H9 (cell line): ENCODE results near the gene MBNL1. TPM values are rescaled to one million over a fixed set of nuclear protein-coding genes. Genes with fewer than 3 reads are reported as not detected.

Experiments used
- DNase-seq: peaks from one replicate; pipeline ENCODE4 v3.0.0-alpha.2; 2017
- H2AFZ ChIP-seq: one replicate; pipeline ENCODE4 v1.6.1; 2013; ENCODE audit warnings: mild to moderate bottlenecking, low read length, control low read depth, moderate library complexity
- H2AK5ac ChIP-seq: 2 replicates; pipeline ENCODE4 v1.6.1; 2013; ENCODE audit warnings: low read length, control low read depth, mixed read lengths; ENCODE audit not compliant: insufficient read length
- H2BK120ac ChIP-seq: one replicate; pipeline ENCODE4 v1.6.1; 2013; ENCODE audit warnings: low read depth, mild to moderate bottlenecking, low read length, control low read depth, inconsistent platforms; ENCODE audit not compliant: poor library complexity, severe bottlenecking
- H2BK12ac ChIP-seq: 2 replicates; pipeline ENCODE4 v1.6.1; 2013; ENCODE audit warnings: low read length, control low read depth, mixed read lengths, low read depth; ENCODE audit not compliant: insufficient read length
- H2BK15ac ChIP-seq: 2 replicates; pipeline ENCODE4 v1.6.1; 2013; ENCODE audit warnings: low read depth, low read length, control low read depth
- H2BK20ac ChIP-seq: one replicate; pipeline ENCODE4 v1.6.1; 2013; ENCODE audit warnings: low read depth, mild to moderate bottlenecking, low read length, control low read depth, inconsistent platforms; ENCODE audit not compliant: poor library complexity, severe bottlenecking
- H2BK5ac ChIP-seq: 2 replicates; pipeline ENCODE4 v1.6.1; 2013; ENCODE audit warnings: low read length, control low read depth, mixed read lengths; ENCODE audit not compliant: insufficient read length
- H3K14ac ChIP-seq: 2 replicates; pipeline ENCODE4 v1.6.1; 2013; ENCODE audit warnings: low read length, control low read depth; ENCODE audit not compliant: insufficient read depth
- H3K18ac ChIP-seq: 2 replicates; pipeline ENCODE4 v1.6.1; 2013; ENCODE audit warnings: low read depth, mild to moderate bottlenecking, mixed read lengths, low read length, control low read depth; ENCODE audit not compliant: insufficient read length
- H3K23ac ChIP-seq: 2 replicates; pipeline ENCODE4 v1.6.1; 2013; ENCODE audit warnings: low read length, control low read depth, mixed read lengths, low read depth; ENCODE audit not compliant: insufficient read length
- H3K23me2 ChIP-seq: 2 replicates; pipeline ENCODE4 v1.6.1; 2013; ENCODE audit warnings: low read depth, mild to moderate bottlenecking, mixed read lengths, low read length, control low read depth; ENCODE audit not compliant: insufficient read length, poor library complexity, severe bottlenecking
- H3K27ac ChIP-seq: 2 replicates; pipeline ENCODE4 v1.5.1; 2013; ENCODE audit warnings: low read length, control low read depth, mixed read lengths, low read depth; ENCODE audit not compliant: insufficient read length
- H3K27me3 ChIP-seq: 2 replicates; pipeline ENCODE4 v1.6.1; 2013; ENCODE audit warnings: low read length, control low read depth, inconsistent platforms; ENCODE audit not compliant: insufficient read depth
- H3K4ac ChIP-seq: 2 replicates; pipeline ENCODE4 v1.6.1; 2013; ENCODE audit warnings: low read depth, mild to moderate bottlenecking, control low read depth, inconsistent platforms, low read length, moderate library complexity
- H3K4me1 ChIP-seq: 2 replicates; pipeline ENCODE4 v1.6.1; 2013; ENCODE audit warnings: low read length, control low read depth, inconsistent platforms; ENCODE audit not compliant: insufficient read depth
- H3K4me2 ChIP-seq: 2 replicates; pipeline ENCODE4 v1.6.1; 2013; ENCODE audit warnings: low read length, control low read depth, mixed read lengths; ENCODE audit not compliant: insufficient read length, insufficient read depth
- H3K56ac ChIP-seq: 2 replicates; pipeline ENCODE4 v1.6.1; 2013; ENCODE audit warnings: low read depth, mild to moderate bottlenecking, mixed read lengths, low read length, control low read depth; ENCODE audit not compliant: insufficient read length
- H3K79me1 ChIP-seq: 2 replicates; pipeline ENCODE4 v1.6.1; 2013; ENCODE audit warnings: low read depth, mild to moderate bottlenecking, moderate library complexity, low read length, control low read depth, inconsistent platforms; ENCODE audit not compliant: insufficient read depth, poor library complexity, severe bottlenecking
- H3K79me2 ChIP-seq: 2 replicates; pipeline ENCODE4 v1.6.1; 2013; ENCODE audit warnings: low read length, control low read depth, inconsistent platforms; ENCODE audit not compliant: insufficient read depth
- H3K9ac ChIP-seq: 2 replicates; pipeline ENCODE4 v1.6.1; 2013; ENCODE audit warnings: low read length, control low read depth, mixed read lengths; ENCODE audit not compliant: insufficient read length; ENCODE audit errors: extremely low read depth
- H3K9me3 ChIP-seq: one replicate; pipeline ENCODE4 v1.6.1; 2013; ENCODE audit warnings: low read depth, low read length, inconsistent platforms; ENCODE audit not compliant: control insufficient read depth
- H3T11ph ChIP-seq: one replicate; pipeline ENCODE4 v1.6.1; 2013; ENCODE audit warnings: mild to moderate bottlenecking, low read length, control low read depth, inconsistent platforms
- H4K20me1 ChIP-seq: one replicate; pipeline ENCODE4 v1.6.1; 2013; ENCODE audit not compliant: control insufficient read depth, insufficient read length, insufficient read depth
- H4K5ac ChIP-seq: 2 replicates; pipeline ENCODE4 v1.6.1; 2013; ENCODE audit warnings: low read depth, mild to moderate bottlenecking, mixed read lengths, low read length, control low read depth; ENCODE audit not compliant: insufficient read length
- H4K8ac ChIP-seq: replicated peaks from 2 replicates; pipeline ENCODE4 v1.6.1; 2013; ENCODE audit warnings: low read length, control low read depth, mixed read lengths, low read depth; ENCODE audit not compliant: insufficient read length
- H4K91ac ChIP-seq: 2 replicates; pipeline ENCODE4 v1.6.1; 2013; ENCODE audit warnings: low read depth, mild to moderate bottlenecking, moderate library complexity, mixed read lengths, low read length, control low read depth; ENCODE audit not compliant: insufficient read length
- H3K27ac Mint-ChIP-seq, 3 experiments: 2 replicates in 2 of 3; 3 replicates in 1 of 3; pipeline ENCODE4 v1.8.0; 2020 to 2021; ENCODE audit warnings: mixed read lengths in 3 of 3, mild to moderate bottlenecking in 1 of 3, moderate library complexity in 1 of 3
- H3K27me3 Mint-ChIP-seq: 2 replicates; pipeline ENCODE4 v1.8.0; 2021; ENCODE audit warnings: low read depth, mild to moderate bottlenecking, moderate library complexity, mixed read lengths
- H3K36me3 Mint-ChIP-seq, 3 experiments: 2 replicates in 2 of 3; 3 replicates in 1 of 3; pipeline ENCODE4 v1.8.0; 2020 to 2021; ENCODE audit warnings: low read depth in 3 of 3, mixed read lengths in 3 of 3; ENCODE audit not compliant: insufficient read depth in 1 of 3
- H3K4me1 Mint-ChIP-seq, 2 experiments: 2 replicates each; pipeline ENCODE4 v1.8.0; 2020; ENCODE audit warnings: mixed read lengths in 2 of 2
- H3K4me3 Mint-ChIP-seq, 2 experiments: 2 replicates in 1 of 2; 3 replicates in 1 of 2; pipeline ENCODE4 v1.8.0; 2020 to 2021; ENCODE audit warnings: mild to moderate bottlenecking in 2 of 2, mixed read lengths in 2 of 2, moderate library complexity in 1 of 2
- H3K9me3 Mint-ChIP-seq, 2 experiments: 2 replicates in 1 of 2; 3 replicates in 1 of 2; pipeline ENCODE4 v1.8.0; 2020; ENCODE audit warnings: mild to moderate bottlenecking in 2 of 2, mixed read lengths in 2 of 2, moderate library complexity in 1 of 2
- WGBS: extraction: QIAGEN DNeasy Blood & Tissue Kit; methylation state at CpG from one replicate; pipeline ENCODE4 v1.1.7; 2013; ENCODE audit warnings: missing lambda C conversion rate, low lambda C conversion rate, mixed read lengths; ENCODE audit not compliant: insufficient read length; ENCODE audit errors: extremely low coverage; 5-methylcytosine and 5-hydroxymethylcytosine counted together
- total RNA-seq: library from RNA; stranded (reverse); gene quantifications from 2 replicates; pipeline ENCODE4 v1.2.1, GENCODE V29; 2021
- TF ChIP-seq, protein P1 (sequence below): fragments of 200-600 bp; sonication (generic); conservative IDR thresholded peaks from 3 replicates; pipeline ENCODE4 v1.8.0; 2021; ENCODE audit warnings: antibody characterized with exemption, mild to moderate bottlenecking

Gene MBNL1
- total RNA-seq, 1 experiment from 2014 or later, result 14.9 TPM

DNA sequence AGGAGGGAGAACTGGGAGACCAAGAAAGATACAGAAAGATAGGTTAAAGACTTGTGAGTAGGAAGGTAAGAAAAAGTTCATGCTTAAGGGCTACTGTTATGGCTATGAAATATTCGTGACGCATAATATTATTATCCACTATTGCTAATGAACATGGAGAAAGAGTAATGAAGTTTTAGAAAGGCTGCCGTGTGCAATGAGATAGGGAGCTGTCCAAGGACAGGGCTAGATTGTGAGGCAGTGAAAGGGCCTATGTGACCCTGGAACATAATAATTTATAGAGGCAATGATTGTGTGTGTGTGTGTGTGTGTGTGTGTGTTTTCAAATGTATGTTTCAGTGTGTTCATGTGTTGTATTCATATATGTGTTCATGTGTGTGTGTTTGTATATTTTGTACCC lies 27.7 kb downstream of the MBNL1 start:
- Histone ChIP-seq H3K4ac (no peak overlapping the region), H2BK5ac (no peak overlapping the region), H3K27me3 (no peaks in the 10 kb centered on the region), H2BK20ac (no peak overlapping the region), H4K8ac (no peak overlapping the region), H2BK15ac (no peak overlapping the region), H2BK120ac (no peak overlapping the region), H3K18ac (no peak overlapping the region), H3K4me2 (no peak overlapping the region), H3K4me1 (no peaks in the 10 kb centered on the region), H3K9ac (no peak overlapping the region), H3K56ac (no peak overlapping the region), H3K23ac (no peak overlapping the region), H4K20me1 (no peaks in the 10 kb centered on the region), H4K91ac (no peak overlapping the region), H3T11ph (no peak overlapping the region), H3K23me2 (no peaks in the 10 kb centered on the region), H4K5ac (no peak overlapping the region), H3K79me1 (no peaks in the 10 kb centered on the region), H2AFZ (no peak overlapping the region), H3K79me2 (peaks cover 5% of the 10 kb centered on the region; the same call in 1 of the 2 replicates), H2AK5ac (no peak overlapping the region), H3K9me3 (no peaks in the 10 kb centered on the region), H3K14ac (no peak overlapping the region), H3K27ac (no peak overlapping the region), H2BK12ac (no peak overlapping the region)
- H3K9me3 Mint-ChIP-seq, result no peaks in the 10 kb centered on the region
- no peaks in the 10 kb centered on the region for H3K36me3 Mint-ChIP-seq
- TF ChIP-seq, protein P1, sequence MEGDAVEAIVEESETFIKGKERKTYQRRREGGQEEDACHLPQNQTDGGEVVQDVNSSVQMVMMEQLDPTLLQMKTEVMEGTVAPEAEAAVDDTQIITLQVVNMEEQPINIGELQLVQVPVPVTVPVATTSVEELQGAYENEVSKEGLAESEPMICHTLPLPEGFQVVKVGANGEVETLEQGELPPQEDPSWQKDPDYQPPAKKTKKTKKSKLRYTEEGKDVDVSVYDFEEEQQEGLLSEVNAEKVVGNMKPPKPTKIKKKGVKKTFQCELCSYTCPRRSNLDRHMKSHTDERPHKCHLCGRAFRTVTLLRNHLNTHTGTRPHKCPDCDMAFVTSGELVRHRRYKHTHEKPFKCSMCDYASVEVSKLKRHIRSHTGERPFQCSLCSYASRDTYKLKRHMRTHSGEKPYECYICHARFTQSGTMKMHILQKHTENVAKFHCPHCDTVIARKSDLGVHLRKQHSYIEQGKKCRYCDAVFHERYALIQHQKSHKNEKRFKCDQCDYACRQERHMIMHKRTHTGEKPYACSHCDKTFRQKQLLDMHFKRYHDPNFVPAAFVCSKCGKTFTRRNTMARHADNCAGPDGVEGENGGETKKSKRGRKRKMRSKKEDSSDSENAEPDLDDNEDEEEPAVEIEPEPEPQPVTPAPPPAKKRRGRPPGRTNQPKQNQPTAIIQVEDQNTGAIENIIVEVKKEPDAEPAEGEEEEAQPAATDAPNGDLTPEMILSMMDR, result no peak
- no peak for DNase-seq
- H3K27ac Mint-ChIP-seq, result no peak overlapping the region; a peak in 1 of 7 replicates
- H3K4me3 Mint-ChIP-seq, result no peak overlapping the region
- no peaks in the 10 kb centered on the region for H3K27me3 Mint-ChIP-seq
- H3K4me1 Mint-ChIP-seq, result peaks cover 34 to 45% of the 10 kb centered on the region in 2 experiments
- WGBS, result no CpG with 5 or more reads among the region's 3 CpGs
